Measurements from ENCODE around the gene GDPD3.

Gene GDPD3

GRCh38 chr16:30124985-30125379 lies 11.6 kb upstream of the GDPD3 start:
- no peaks in the 10 kb centered on the region for H3K27me3 ChIP-seq (ENCODE audit: low read depth, low read length)
- no peaks in the 10 kb centered on the region for H3K9me3 ChIP-seq (ENCODE audit: insufficient read depth, low read length)
- H3K4me2 ChIP-seq (ENCODE audit: low read length), result no peak overlapping the region
- no peak overlapping the region for H3K27ac ChIP-seq (ENCODE audit: low read length)
- no peaks in the 10 kb centered on the region for H4K20me1 ChIP-seq (ENCODE audit: insufficient read depth, low read length)
- no peak overlapping the region for H3K4me3 ChIP-seq (ENCODE audit: low read length)
- peaks cover 13% of the 10 kb centered on the region for H3K4me1 ChIP-seq (ENCODE audit: low read length)
- H2AFZ ChIP-seq (ENCODE audit: low read depth, low read length), result no peak overlapping the region
- H3K9ac ChIP-seq (ENCODE audit: low read length), result no peak overlapping the region
- no peaks in the 10 kb centered on the region for H3K79me2 ChIP-seq (ENCODE audit: low read length)
- no peak for TF ChIP-seq CTCF (IDR thresholded peaks at IDR 0.05; ENCODE audit: low read depth, low read length)
- TF ChIP-seq EZH2phosphoT487 (IDR thresholded peaks at IDR 0.05; ENCODE audit: low read depth), result no peak
- H3K36me3 ChIP-seq (replicated peaks; ENCODE audit: low read depth, low read length), result no peaks in the 10 kb centered on the region

GRCh38 chr16:30122604-30123160 lies 9.3 kb upstream of the GDPD3 start:
- H3K36me3 ChIP-seq (replicated peaks; ENCODE audit: low read depth, low read length), result no peaks in the 10 kb centered on the region
- peak overlapping the region; percentile 85 for H2AFZ ChIP-seq (ENCODE audit: low read depth, low read length)
- H3K9me3 ChIP-seq (ENCODE audit: insufficient read depth, low read length), result no peaks in the 10 kb centered on the region
- H3K4me2 ChIP-seq (ENCODE audit: low read length), result peak overlapping the region; percentile 99
- no peak overlapping the region for H3K27ac ChIP-seq (ENCODE audit: low read length)
- H3K27me3 ChIP-seq (ENCODE audit: low read depth, low read length), result no peaks in the 10 kb centered on the region
- TF ChIP-seq EZH2phosphoT487 (IDR thresholded peaks at IDR 0.05; ENCODE audit: low read depth) (no peak), CTCF (IDR thresholded peaks at IDR 0.05; ENCODE audit: low read depth, low read length) (no peak)
- no peaks in the 10 kb centered on the region for H4K20me1 ChIP-seq (ENCODE audit: insufficient read depth, low read length)
- peak overlapping the region; percentile 86 for H3K9ac ChIP-seq (ENCODE audit: low read length)
- peak overlapping the region; percentile 95 for H3K4me3 ChIP-seq (ENCODE audit: low read length)
- no peaks in the 10 kb centered on the region for H3K79me2 ChIP-seq (ENCODE audit: low read length)
- H3K4me1 ChIP-seq (ENCODE audit: low read length), result peaks cover 13% of the 10 kb centered on the region

- H2AFZ ChIP-seq (ENCODE audit: low read depth, low read length), result no peak overlapping the region
- peak overlapping the region; percentile 99 for H3K4me2 ChIP-seq (ENCODE audit: low read length)
- TF ChIP-seq EZH2phosphoT487 (IDR thresholded peaks at IDR 0.05; ENCODE audit: low read depth), result no peak
- TF ChIP-seq CTCF (IDR thresholded peaks at IDR 0.05; ENCODE audit: low read depth, low read length), result no peak
- H3K27me3 ChIP-seq (ENCODE audit: low read depth, low read length), result no peaks in the 10 kb centered on the region
- no peaks in the 10 kb centered on the region for H4K20me1 ChIP-seq (ENCODE audit: insufficient read depth, low read length)
- peaks cover 13% of the 10 kb centered on the region for H3K4me1 ChIP-seq (ENCODE audit: low read length)
- H3K9me3 ChIP-seq (ENCODE audit: insufficient read depth, low read length), result no peaks in the 10 kb centered on the region
- no peaks in the 10 kb centered on the region for H3K36me3 ChIP-seq (replicated peaks; ENCODE audit: low read depth, low read length)
- H3K27ac ChIP-seq (ENCODE audit: low read length), result no peak overlapping the region
- peak overlapping the region; percentile 86 for H3K9ac ChIP-seq (ENCODE audit: low read length)
- H3K4me3 ChIP-seq (ENCODE audit: low read length), result peak overlapping the region; percentile 95
- H3K79me2 ChIP-seq (ENCODE audit: low read length), result no peaks in the 10 kb centered on the region
These were observed 8.6 kb upstream of the GDPD3 start for GRCh38 chr16:30121741-30122571.

- Histone ChIP-seq H3K4me1 (ENCODE audit: low read length) (peaks cover 13% of the 10 kb centered on the region), H3K9ac (ENCODE audit: low read length) (no peak overlapping the region), H3K36me3 (replicated peaks; ENCODE audit: low read depth, low read length) (no peaks in the 10 kb centered on the region), H3K4me3 (ENCODE audit: low read length) (no peak overlapping the region), H4K20me1 (ENCODE audit: insufficient read depth, low read length) (no peaks in the 10 kb centered on the region), H2AFZ (ENCODE audit: low read depth, low read length) (no peak overlapping the region), H3K79me2 (ENCODE audit: low read length) (no peaks in the 10 kb centered on the region), H3K9me3 (ENCODE audit: insufficient read depth, low read length) (no peaks in the 10 kb centered on the region), H3K4me2 (ENCODE audit: low read length) (no peak overlapping the region), H3K27ac (ENCODE audit: low read length) (no peak overlapping the region), H3K27me3 (ENCODE audit: low read depth, low read length) (no peaks in the 10 kb centered on the region)
- TF ChIP-seq CTCF (IDR thresholded peaks at IDR 0.05; ENCODE audit: low read depth, low read length) (no peak), EZH2phosphoT487 (IDR thresholded peaks at IDR 0.05; ENCODE audit: low read depth) (no peak)
These were observed 7.2 kb upstream of the GDPD3 start for GRCh38 chr16:30120340-30121105.
